ENCODE measurements around the gene PRKCH.
A peak's percentile ranks its signal among the peaks of the same experiment; 100 is the strongest.

The PRKCH gene

GRCh38 chr14:61561657-61562276 lies 240.4 kb downstream of the PRKCH start:
- peak in 1 of 2 experiments; percentile 69 for DNase-seq (ENCODE audit: low read depth in 1 of 2, low spot score in 1 of 2)
- TF ChIP-seq POLR2AphosphoS5 (IDR thresholded peaks at IDR 0.05; ENCODE audit: low read depth) (no peak), SPI1 (IDR thresholded peaks at IDR 0.05; ENCODE audit: borderline replicate concordance, low read depth) (peak; percentile 5; the same call in 1 of the 2 replicates)
- H3K4me3 ChIP-seq (replicated peaks; ENCODE audit: insufficient read depth, low read length): no peak overlapping the region

GRCh38 chr14:61562321-61563161 lies 241.2 kb downstream of the PRKCH start:
- Histone ChIP-seq H3K4me3 (replicated peaks; ENCODE audit: insufficient read depth, low read length) (no peak overlapping the region), H3K27me3 (ENCODE audit: insufficient read depth, poor library complexity, severe bottlenecking) (no peaks in the 10 kb centered on the region), H3K27ac (replicated peaks) (0 out of 2 replicates have a peak overlapping the region, but pooled peaks have one; percentile 14)
- peak in 1 of 2 experiments; percentile 45 for DNase-seq (ENCODE audit: low read depth in 1 of 2, low spot score in 1 of 2)
- TF ChIP-seq REST (IDR thresholded peaks at IDR 0.05; ENCODE audit: insufficient replicate concordance, low read depth) (no peak), POLR2AphosphoS5 (IDR thresholded peaks at IDR 0.05; ENCODE audit: low read depth) (no peak), CTCF (IDR thresholded peaks at IDR 0.05; ENCODE audit: insufficient read depth, low read length) (no peak), SPI1 (IDR thresholded peaks at IDR 0.05; ENCODE audit: borderline replicate concordance, low read depth) (no peak), GABPA (IDR thresholded peaks at IDR 0.05; ENCODE audit: low read depth) (no peak)

More at GRCh38 chr14:61561657-61562276, 240.4 kb downstream of the PRKCH start:
- Histone ChIP-seq H3K27ac (replicated peaks) (no peak overlapping the region), H3K27me3 (ENCODE audit: insufficient read depth, poor library complexity, severe bottlenecking) (no peaks in the 10 kb centered on the region)

GRCh38 chr14:61563162-61563511 lies 241.8 kb downstream of the PRKCH start:
- Histone ChIP-seq H3K27me3 (ENCODE audit: insufficient read depth, poor library complexity, severe bottlenecking) (no peaks in the 10 kb centered on the region), H3K4me3 (replicated peaks; ENCODE audit: insufficient read depth, low read length) (no peak overlapping the region), H3K27ac (replicated peaks) (no peak overlapping the region)
- no peak for TF ChIP-seq REST (IDR thresholded peaks at IDR 0.05; ENCODE audit: insufficient replicate concordance, low read depth)
- no peak for TF ChIP-seq CTCF (IDR thresholded peaks at IDR 0.05; ENCODE audit: insufficient read depth, low read length)
- TF ChIP-seq GABPA (IDR thresholded peaks at IDR 0.05; ENCODE audit: low read depth): no peak
- no peak for TF ChIP-seq POLR2AphosphoS5 (IDR thresholded peaks at IDR 0.05; ENCODE audit: low read depth)
- TF ChIP-seq SPI1 (IDR thresholded peaks at IDR 0.05; ENCODE audit: borderline replicate concordance, low read depth): no peak
- no peak for DNase-seq (ENCODE audit: low read depth in 1 of 2, low spot score in 1 of 2)

- H3K27ac ChIP-seq (replicated peaks): no peak overlapping the region
- no peak overlapping the region for H3K4me3 ChIP-seq (replicated peaks; ENCODE audit: insufficient read depth, low read length)
- DNase-seq (ENCODE audit: low read depth in 1 of 2, low spot score in 1 of 2): no peak
- TF ChIP-seq GABPA (IDR thresholded peaks at IDR 0.05; ENCODE audit: low read depth) (no peak), CTCF (IDR thresholded peaks at IDR 0.05; ENCODE audit: insufficient read depth, low read length) (no peak), REST (IDR thresholded peaks at IDR 0.05; ENCODE audit: insufficient replicate concordance, low read depth) (no peak), SPI1 (IDR thresholded peaks at IDR 0.05; ENCODE audit: borderline replicate concordance, low read depth) (no peak), POLR2AphosphoS5 (IDR thresholded peaks at IDR 0.05; ENCODE audit: low read depth) (no peak)
- H3K27me3 ChIP-seq (ENCODE audit: insufficient read depth, poor library complexity, severe bottlenecking): no peaks in the 10 kb centered on the region
Observed at GRCh38 chr14:61563880-61564617, 242.7 kb downstream of the PRKCH start.
